ENCODE results near the gene ANKRD33B.
"Not testable (repeated sequence)": the region's sequence is repeated elsewhere in the genome, so short reads cannot be mapped to it uniquely, and the experiment has no call there.

Gene ANKRD33B

DNA sequence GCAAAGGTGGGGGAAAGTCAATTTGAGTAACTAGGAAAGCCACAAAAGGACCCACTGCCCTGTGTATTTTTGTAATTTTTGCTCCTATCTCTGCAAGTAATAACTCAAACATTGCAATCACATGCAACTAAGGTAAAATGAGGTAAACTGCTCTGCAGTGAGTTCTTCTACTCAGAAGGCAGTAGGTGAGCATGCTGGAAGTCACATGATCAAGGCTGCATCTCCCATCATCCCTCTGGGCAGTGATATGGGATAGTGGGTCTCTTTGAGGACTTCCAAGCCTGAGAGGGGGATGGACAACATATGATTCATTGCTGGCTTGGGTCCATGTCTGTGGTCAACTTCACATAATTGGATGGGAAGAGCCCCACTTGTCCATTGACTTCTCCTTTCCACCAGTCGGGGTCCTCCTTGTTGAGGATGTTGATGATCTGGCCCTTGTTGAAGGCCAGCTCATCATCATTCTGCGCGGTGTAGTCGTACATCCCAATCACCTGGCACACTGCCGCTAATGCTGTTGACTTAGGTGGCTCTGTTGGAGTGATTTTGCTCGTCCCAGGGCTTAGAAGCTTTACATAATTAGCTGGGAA lies 100.4 kb downstream of the ANKRD33B start:
- not testable (repeated sequence) for DNase-seq

DNA sequence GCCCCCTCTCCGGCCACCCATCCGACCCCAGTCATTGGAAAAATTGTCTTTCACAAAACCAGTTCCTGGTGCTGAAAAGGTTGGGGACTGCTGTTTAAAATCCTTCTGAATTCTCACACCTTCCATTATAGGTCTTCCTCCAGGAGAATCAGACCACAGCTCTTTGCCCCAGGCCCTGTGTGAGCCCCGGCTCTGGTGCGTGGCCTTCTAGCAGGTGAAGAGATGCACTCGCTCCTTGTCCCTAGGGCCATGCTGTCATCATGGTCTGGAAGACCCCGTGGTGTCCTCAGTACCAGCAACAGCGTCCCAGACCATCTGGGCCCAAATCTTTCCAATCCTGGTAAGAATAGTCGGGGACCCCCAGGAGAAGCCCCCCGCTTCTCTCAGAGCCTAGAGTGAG lies 101.9 kb downstream of the ANKRD33B start:
- no peak for DNase-seq

DNA sequence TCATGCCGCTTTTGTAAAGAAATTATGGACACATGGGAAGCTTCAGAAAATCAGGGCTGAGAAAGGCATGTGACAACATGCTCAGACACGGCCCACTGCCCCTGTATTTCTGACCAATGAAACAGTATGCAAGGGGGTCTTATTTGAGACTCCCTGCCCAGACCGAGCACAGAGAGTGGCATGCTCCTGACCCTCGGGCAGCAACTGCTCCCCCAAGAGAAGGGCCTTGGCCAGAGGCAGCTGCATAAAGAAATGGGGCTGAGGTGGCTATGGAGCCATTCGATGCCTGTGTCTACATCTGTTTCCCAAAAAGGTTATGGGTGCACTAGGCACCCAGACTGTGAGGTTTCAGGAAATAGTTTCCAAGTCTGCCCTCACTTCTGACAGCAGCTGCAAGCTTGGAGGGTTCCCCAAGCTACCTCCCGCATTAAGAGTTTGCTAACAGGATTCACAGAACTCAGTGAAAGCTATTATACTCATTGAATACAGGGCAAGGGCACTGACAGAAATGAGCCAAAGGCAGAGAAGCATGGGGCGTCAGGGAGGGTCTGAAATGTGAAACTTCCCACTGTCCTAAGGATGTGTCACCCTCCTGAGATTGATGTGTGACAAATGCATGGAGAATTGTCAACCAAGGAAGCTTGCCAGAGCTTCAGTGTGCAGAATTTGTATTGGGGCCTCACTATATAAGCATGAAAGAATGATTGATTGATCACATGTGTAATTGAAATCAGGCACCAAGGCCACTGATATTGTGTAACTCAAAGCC lies 102.8 kb downstream of the ANKRD33B start:
- DNase-seq = no peak

DNA sequence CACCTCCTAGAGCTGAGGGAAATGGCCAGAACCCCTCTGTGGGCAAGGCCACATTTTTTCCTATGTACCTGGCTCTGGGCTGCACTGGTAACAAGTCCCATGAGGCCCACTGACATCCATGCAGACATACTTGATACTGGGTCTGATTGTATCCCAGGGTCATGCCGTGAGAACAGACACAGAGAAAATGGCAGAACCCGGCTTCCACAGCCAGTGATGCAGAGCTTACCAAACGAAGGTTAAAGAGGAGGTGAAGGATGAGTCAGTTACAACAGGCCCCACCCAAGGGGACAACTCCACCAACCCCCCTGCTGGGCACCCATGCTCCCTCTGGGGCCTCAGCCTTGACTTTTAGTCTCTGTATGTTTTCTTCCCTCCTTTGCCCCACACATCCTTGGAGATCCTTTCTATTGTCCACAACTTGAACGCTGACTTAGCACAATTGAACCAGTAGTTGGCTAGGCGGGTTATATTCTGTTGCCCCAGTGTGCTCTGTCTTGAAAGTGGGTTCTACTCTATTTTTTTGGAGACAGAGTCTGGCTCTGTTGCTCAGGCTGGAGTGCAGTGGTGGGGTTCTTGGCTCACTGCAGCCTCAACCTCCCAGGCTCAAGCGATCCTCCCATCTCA lies 103.7 kb downstream of the ANKRD33B start:
- no peak for DNase-seq

DNA sequence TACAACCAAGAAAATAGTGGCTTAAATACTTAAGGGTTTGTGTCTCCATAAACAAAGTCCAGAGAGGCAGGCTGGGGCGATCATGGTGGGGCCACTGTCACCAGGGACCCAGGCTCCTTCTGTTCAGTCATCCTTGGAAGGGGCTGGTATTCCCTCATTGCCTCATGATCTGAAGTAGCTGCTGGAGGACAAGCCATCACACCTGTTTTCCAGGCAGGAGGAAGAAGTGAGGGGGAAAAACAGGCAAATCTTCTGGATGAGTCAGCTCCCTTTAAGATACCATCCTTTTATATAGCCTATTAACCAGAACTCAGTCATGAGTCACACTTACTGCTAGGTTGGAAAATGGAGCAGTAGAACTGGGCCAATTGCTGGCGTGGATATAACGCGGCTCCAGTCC lies 104.8 kb downstream of the ANKRD33B start:
- DNase-seq = no peak

DNA sequence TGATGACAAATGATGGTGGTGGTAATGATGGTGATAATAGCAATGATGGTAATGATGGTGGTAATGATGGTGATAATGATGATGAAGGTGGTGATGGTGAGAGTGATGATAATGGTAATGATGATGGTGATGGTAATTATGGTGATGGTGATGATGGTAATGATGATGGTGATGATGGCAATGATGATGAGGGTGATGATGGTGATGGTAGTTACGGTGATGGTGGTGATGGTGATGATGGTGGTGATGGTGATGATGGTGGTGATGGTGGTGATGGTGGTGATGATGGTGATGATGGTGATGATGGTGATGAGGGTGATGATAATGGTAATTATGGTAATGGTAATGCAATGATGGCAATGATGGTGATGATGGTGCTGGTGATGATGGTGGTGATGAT lies 106.1 kb downstream of the ANKRD33B start:
- DNase-seq = no peak

DNA sequence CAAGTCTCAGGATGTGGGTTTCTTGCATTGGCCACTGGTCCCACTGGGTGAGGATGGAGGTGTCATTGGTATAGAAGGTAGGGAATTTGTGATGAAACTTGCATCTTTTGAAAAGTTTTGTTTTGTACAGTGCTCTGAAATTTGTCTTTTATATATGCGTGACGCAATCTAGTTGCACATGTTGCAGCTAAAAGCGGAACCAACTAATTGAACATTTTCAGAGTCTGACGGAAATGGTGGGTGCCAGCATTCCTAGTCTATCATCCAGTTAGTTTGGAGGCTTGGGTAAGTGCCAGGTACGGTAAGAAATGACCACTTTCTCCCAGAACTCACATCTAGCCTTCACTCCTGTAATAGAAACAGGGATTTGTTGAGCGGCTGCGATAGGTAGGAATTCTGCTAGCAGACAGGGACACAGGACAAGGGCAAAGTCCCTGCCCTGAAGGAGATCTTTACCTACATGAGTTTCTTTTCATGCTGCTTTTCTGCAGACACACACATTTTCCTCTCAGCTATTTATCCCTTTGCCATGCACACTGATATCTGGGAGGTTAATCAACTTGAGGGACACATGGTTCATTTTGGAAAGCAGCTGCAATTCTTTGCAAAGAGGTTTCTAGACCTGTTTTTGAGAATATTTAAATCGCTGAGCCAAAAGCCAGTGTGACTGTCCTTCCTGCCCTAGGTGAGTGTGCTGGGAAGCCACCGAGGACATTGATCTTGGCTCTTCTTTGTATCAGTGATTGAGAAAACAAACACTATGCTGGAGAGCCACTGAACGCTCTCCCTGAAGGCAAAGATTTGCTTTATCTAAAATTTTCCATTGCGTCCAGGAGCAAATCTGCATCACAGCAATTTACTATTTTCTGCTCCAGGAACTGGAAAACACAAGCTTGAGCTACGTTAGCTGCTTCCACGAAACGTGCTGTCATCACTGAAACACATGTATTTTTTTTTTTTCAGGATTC lies 107.5 kb downstream of the ANKRD33B start:
- DNase-seq = no peak

DNA sequence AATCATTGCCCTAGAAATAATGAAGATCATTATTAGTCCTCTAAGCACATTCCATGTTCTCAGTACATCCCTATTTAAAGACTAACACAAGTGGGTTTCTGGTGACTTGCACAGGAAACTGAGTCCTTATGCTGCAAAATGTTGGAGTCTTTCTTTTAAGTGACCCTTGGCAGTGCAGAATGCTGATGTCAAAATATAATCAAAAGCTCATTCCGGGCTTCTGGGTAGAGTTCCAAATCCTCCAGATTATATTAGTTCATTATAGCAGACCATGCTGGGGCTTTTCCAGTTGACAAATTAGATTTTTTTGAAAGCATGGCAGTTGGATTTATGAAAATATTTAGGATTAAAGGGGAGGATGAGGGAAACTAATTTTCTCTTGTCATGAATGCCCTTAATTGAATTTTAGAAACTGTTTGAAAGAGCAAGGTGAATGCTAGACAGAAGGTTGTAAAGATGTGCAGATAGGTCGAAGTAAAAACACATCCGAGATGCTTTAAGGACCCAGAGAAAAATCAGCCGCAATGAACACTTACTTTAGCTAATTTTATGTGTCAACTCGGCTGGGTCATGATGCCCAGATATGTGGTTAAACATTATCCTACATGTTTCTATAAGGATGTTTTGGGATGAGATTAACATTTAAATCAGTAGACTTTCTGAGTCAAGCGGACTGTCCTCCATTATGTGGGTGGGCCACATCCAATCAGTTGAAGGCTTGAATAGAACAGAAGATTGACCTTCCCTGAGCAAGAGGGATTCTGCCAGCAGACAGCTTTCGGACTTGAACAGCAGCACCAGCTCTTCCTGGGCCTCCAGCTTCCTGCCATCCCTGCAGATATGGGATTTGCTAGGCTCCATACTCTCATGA lies 108.5 kb downstream of the ANKRD33B start:
- DNase-seq = no peak

DNA sequence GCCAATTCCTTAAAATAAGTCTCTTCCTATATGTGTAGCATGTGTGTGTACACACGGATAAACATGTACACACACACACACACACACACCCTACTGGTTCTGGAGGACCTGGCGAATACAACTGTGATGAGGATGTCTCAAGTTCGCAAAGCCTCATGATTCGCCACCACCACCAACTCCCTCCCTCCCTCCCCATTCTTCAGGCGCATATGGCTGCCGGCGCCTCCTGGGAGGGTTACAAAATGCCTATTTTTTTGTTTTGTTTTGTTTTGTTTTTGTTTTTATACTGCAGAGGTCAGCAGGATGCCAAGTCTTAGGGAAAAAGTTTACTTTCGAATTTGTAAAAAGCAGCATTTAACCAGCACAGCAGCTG lies 109.1 kb downstream of the ANKRD33B start:
- DNase-seq = no peak

DNA sequence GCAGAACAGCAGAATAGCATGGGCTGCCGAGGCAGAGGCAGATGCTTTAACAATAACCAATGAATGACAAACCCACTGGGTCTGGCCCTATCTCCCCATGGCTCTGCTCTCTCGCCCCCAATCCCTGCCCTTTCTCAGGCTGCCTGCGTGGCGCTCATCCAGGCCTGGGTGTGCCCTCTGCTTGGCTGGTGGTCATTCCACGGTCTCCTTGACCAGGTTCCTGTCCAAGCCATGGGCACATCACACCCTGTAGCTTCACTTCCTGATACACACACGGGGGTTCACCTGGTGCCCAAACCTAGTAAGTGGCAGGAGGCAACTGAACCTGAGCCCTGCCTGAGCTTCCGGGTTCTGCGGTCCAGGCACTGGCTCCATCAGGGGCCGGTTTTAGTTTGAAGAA lies 109.5 kb downstream of the ANKRD33B start:
- DNase-seq = no peak

DNA sequence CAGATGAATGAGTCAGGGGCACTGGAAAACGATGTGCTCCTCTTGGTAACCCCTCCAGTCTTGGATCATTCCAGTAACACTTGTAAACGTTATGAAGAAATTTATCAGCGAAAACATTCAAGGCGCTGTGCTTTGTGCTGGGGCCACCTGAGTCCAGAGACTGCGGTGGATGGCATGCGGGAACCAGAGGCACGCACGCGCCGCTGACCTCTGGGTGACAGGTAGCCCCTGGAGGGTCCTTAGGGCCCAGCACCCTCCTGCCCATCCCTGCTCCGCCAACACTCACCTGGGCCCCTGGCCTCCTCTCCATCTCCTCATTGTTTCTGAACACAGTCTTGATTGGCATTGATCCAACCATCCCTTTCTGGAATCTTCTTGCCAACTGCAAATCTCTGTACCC lies 110.2 kb downstream of the ANKRD33B start:
- no peak for DNase-seq

DNA sequence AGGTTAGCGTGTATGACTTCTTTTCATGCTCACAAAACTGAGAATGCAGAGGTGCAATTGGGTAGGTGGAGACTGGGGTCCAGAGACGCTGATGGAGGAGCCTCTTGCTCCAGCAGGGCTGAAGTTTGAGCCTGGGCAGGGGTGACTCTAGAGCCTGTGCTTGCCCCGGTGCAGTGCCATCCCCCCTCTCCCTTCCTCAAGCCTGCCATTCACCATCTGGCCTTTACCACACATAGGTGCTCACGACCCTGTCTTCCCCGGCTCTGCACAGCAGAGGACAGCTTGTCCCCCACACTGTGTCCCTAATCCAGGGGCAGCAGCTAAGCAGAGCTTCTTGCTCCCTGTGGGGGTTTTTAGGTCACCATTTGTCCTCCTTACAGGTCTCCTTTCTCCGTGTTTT lies 110.7 kb downstream of the ANKRD33B start:
- DNase-seq = no peak

DNA sequence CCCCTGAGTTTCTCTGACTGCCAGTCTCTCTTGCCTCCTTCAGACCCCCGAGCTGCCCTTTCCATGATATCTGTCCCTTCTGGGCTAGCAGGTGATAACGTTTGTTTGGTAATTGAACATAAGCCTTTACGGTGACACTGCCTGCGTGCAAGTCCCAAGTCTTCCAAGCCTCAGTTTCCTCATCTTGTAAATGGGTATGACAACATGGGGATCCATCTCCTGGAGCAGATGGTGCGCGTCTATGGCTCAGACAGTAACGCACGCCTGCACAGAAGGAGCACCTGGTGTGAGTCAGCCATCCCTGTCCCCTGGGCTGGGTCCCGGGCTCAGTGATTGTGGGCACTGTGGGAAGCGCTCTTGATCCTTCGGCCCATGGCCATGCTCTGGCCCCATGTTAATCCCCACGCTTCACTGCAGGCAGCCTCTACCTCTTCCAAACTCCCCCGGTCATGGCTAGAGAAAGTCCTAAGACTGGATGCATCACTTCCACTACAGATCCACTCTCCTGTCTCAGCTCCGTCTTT lies 111.4 kb downstream of the ANKRD33B start:
- no peak for DNase-seq

DNA sequence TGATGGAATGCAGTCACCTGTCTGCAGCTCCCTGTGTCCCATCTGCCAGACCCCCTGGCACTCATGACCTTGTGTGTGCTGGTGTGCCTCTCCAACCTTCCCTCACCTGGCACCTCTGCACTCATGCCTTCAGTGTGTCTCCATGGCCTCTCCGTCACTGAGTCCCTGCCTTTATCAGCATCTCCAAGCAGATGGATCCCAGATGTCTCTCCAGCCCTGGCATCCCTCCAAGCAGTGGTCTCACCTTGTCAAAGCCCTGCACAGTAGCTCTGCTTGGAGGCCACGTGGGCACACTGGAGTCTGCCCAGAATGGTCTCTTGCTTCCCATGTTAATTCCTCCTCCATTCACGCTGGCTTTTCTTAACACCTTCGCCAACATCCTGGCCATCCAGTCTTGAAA lies 112.4 kb downstream of the ANKRD33B start:
- DNase-seq = no peak

DNA sequence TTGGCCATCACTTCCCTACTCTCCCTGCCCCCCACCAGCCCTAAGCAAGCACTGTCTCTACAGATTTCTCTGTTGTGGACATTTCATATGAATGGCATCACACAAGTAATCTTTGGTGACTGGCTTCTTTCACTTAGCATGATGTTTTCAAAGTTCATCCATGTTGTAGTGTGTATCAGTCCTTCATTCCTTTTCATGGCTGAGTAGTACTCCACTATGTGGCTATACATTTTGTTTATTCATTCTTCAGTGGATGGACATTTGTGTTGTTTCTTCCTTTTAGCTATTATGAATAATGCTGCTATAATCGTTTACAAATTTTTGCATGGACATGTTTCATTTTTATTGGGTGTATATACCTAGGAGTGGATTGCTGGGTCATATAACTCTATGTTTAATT lies 113.1 kb downstream of the ANKRD33B start:
- DNase-seq = no peak

DNA sequence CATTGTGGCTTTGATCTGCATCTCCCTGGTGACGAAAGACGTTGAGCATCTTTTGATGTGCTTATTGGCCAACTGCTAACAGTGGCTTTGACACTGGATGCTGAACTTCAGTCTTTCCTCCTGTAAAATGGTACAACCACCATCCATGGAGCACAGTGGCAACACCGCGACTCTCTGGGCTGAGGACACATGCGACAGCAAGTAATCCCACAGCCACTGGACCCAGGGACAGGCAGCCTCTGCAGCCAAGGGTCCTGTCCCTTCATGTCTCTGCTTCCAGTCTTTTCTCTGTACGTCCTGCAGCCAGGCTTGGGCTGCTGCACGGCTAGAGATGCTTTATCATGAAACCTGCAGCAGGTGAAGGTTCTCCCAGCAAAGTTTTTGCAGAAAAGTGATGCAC lies 113.7 kb downstream of the ANKRD33B start:
- DNase-seq = no peak

DNA sequence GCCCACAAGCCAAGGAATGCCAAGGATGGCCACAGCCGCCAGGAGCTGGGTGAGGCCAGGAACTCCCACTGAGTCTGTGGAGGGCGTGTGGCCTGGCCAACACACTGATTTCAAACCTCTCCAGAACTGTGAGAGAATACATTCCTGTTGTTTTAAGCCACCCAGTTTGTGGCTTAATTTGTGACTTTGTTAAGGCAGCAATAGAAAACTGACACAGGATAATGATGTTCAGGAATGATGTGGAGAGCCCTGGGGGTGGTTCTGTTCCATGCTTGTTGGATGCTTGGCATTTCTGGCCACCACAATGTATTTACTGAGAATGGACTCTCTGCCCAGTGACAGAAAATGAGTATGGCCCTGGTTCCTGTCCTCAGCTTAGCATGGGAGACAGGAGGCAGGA lies 114.4 kb downstream of the ANKRD33B start:
- no peak for DNase-seq

DNA sequence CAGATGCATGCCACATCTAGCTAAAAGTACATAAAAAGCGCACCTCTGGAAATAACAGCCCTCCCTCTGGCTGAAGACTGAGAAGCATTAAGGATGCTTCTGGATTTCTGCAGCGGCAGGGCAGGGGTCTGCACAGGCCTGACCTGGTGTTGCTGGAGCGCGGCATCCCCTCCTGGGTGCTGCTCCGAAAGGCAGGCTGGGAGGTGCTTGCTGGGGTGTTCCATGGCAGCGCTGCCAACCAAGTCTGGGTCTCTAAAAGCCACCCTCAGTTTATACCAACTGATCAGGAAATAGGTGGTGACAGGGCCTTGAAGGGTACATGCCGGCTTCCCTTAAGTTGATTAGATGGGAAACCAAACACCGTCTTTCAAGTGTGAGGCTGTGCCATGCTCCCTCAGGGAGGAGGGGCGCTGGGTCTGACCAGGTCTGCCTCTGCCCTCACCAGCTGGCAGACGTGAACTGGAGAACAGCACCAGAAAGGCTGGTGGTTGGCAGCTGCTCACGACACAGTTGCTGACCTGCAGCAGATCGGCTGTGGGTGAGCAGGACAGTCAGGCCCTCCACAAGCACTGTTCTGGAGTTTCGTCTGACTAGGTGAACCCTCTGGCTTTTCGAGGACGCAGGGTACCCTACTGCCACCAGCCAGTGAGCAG lies 115.6 kb downstream of the ANKRD33B start:
- no peak for DNase-seq

DNA sequence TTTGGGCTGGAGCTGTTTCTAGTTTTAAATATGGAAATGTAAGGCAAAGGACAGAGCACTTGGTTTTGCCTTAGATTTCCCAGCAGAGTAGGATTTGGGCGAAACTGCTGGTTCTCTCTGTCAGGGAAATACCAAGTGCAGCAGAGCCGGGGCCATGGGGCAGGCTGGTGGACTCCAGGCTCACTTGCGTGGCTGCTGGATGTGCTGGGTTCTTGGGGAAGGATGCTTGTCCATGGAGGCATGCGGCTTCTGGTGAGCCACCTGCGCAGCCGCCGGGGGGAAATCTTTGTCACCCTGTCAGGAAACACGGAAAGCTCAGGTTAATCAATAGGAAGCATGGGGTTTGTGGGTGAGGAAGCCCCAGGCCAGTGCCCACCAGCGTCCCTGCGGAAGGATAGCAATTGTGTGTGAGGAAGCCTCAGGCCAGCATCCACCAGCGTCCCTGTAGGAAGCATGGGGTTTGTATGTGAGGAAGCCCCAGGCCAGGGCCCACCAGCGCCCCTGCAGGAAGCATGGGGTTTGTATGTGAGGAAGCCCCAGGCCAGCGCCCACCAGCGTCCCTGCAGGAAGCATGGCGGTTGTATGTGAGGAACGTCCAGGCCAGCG lies 117.1 kb downstream of the ANKRD33B start:
- DNase-seq = no peak

DNA sequence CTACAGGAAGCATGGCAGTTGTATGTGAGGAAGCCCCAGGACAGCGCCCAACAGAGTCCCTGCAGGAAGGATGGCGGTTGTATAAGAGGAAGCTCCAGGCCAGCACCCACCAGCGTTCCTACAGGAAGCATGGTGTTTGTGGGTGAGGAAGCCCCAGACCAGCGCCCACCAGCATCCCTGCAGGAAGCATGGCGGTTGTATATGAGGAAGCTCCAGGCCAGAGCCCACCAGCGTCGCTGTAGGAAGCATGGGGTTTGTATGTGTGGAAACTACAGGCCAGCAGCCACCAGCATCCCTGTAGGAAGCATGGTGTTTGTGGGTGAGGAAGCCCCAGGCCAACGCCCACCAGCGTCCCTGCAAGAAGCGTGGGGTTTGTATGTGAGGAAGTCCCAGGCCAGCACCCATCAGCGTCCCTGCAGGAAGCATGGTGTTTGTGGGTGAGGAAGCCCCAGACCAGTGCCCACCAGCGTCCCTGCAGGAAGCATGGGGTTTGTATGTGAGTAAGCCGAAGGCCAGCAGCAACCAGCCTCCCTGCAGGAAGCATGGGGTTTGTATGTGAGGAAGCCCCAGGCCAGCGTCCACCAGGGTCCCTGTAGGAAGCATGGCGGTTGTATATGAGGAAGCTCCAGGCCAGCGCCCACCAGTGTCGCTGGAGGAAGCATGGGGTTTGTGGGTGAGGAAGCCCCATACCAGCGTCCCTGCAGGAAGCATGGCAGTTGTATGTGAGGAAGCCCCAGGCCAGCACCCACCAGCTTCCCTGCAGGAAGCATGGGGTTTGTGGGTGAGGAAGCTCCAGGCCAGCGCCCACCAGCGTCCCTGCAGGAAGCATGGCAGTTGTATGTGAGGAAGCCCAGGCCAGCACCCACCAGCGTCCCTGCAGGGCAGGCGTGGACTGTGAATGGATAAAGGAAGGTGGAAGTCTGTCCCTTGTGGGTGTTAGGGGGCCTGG lies 118.1 kb downstream of the ANKRD33B start:
- no peak for DNase-seq

Measured in NCI-H1048 (cell line).